ENCODE data around the gene ZNF763.
A peak's percentile ranks its signal among the peaks of the same experiment; 100 is the strongest.
"Not testable (repeated sequence)": the region's sequence is repeated elsewhere in the genome, so short reads cannot be mapped to it uniquely, and the experiment has no call there.

Gene ZNF763

DNA sequence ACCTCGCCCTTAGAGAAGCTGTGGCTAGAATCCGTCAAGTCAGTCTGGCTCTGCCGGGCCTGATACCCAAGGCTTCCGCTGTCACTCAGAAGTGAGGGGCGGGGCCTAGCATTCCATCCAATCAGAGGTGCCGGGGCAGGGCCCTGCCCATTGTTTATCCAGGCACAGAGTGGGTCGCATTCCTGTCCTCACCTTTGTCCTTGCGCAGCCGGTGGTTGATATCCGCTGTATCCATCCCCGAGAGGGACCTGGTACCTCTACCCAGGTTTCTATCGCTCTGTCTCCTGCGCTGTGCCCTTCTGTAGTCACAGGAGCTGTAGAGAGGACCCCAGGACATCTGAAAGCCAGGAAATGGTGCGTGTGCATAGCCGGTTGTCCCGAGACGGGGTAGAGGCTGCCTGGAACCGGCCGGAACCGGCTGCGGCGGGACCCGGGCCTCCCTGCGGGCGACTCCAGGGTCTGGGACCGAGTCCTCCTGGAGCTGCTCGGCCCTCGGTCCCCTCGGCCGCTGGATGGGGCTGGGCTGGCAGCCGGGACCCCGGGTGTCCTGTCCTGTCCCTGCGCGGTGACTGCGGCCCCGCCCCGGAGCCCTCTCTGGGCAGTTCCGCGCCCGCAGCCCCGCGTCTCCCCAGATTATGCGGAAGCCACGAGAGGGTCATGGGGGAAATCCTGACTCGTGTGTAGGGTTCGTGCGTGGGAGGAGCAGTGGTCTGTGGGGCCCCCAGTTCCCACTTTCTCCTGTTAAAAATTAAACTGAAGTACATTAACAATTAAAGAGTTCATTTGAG is at the start of gene ZNF763:
ZNF763 (plus strand) TSS at position 183 of the 788 bp plus-strand sequence; CDS start at position 352, 169 bp downstream.
- peak; percentile 91 for FAIRE-seq

DNA sequence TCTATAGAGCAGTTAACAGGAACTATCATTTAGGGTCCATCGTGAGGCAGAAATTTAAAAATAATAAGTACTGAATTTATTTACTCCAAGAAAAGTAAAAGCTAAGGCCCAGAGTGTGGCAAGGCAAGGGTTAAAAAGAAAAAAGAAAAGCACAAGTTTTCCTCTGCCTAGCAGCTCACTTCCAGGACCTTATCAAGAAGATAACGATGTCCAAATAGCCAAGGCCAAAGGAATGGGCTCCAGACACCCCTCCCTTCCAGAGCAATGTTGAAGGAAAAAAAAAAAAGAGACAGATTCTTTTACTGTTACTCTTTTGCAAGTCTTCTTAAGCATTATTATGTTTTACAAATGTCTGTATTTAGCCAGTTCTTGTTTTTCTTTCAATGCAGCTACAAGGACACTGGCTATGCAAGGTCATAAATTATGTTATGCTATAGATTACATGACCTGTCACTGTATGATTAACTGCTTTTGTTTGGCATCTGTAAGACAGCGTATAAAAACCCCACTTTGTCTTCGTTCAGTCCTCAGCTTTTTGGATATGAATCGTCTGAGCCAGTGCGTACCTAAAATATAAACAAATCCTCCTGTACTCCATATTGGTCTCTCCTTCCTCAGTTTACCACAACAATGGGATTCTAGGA is 42.9 kb upstream of the ZNF763 start:
- FAIRE-seq (no peak), DNase-seq (ENCODE audit: extremely low spot score, insufficient read length, low read depth) (no peak)

More for the DNA sequence above, at the start of gene ZNF763:
- DNase-seq (ENCODE audit: extremely low spot score, insufficient read length, low read depth): no peak

DNA sequence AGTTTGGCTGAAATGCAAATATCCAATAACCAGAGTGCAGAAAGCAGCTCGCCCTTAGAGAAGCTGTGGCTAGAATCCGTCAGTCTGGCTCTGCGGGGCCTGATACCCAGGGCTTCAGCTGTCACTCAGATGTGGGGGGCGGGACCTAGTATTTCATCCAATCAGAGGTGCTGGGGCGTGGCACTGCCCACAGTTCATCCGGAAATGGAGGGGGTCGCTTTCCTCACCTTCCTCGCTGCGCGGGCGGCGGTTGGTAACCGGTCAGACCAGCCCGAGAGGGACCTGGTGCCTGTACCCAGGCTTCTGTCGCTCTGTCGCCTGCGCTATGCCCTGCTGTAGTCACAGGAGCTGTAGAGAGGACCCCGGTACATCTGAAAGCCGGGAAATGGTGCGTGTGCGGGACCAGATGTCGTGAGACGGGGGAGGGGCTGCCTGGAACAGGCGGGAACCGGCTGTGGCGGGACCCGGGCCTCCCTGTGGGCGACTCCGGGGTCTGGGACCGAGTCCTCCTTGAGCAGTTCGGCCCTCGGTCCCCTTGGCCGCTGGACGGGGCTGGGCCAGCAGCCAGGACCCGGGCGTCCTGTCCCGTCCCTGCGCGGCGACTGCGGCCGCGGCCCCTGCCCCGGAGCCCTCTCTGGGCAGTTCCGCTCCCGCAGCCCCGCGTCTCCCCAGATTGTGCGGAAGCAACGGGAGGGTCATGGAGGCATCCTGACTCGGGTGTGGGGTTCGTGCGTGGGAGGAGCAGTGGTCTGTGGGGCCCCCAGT is 39.8 kb upstream of the ZNF763 start, which contains the start of gene ZNF700:
ZNF700 (plus strand) TSS at position 222 of the 765 bp plus-strand sequence; CDS start at position 326, 104 bp downstream.
- FAIRE-seq: peak; percentile 95
- peak; percentile 69 for DNase-seq (ENCODE audit: extremely low spot score, insufficient read length, low read depth)

DNA sequence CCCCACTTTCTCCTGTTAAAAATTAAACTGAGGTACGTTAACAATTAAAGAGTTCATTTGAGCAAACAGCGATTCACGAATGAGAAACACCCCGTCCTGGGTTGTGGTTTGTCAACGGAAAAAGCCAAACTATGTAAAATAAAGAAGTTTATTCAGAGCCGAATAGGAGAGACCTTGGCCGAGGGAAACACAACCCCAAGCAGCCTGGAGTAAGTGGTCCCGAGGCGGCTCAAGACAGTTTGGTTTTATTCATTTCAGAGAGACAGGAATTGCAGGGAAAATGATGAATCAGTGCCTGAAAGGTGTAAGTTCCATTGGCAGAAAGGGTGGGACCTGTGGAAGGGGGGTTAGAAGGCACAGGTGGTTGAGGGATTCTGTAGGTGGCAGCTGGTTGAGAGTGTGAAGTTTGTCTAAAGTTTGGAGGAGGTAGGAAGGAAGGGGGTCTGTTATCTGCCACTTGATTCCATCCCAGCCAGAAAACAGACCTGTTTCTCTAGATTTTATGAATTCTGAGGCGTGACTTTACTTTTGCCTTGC is 39.1 kb upstream of the ZNF763 start:
- FAIRE-seq: peak; percentile 75
- not testable (repeated sequence) for DNase-seq (ENCODE audit: extremely low spot score, insufficient read length, low read depth)

DNA sequence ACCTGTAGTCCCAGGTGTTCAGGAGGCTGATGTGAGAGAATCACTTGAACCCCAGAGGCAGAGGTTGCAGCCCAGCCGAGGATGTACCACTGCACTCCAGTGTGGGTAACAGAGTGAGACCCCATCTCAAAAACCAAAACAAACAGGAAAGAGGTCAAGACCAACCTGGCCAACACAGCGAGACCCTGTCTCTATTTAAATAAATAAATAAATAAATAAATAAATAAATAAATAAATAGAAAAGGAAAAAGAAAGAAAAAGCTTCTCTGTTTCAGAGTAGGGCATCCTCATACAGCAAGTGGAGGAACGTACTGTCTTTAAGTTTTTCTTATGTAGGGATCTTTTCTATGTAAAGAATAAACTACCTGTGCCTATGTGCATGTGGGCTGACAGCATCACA is 37.6 kb upstream of the ZNF763 start:
- FAIRE-seq: no peak

DNA sequence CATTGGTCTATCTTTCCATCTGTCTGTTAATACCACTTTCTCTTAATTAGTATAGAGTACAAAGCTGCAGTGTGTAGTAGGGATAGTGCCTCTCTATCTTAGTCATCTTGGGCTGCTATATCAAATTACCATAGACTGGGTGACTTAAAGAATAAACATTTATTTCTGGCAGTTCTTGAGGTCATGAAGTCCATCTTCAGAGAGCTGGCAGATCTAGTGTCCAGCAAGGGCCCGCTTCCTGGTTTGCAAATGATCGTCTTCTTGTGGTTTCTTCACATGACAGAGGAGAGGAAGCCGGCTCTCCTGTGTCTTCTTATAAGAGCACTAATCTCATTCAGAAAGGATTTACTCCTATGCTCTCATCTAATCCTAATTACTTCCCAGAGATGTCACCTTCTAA is 33.8 kb upstream of the ZNF763 start:
- FAIRE-seq: no peak
- no peak for DNase-seq (ENCODE audit: extremely low spot score, insufficient read length, low read depth)

More for the DNA sequence above, 37.6 kb upstream of the ZNF763 start:
- DNase-seq (ENCODE audit: extremely low spot score, insufficient read length, low read depth): no peak

DNA sequence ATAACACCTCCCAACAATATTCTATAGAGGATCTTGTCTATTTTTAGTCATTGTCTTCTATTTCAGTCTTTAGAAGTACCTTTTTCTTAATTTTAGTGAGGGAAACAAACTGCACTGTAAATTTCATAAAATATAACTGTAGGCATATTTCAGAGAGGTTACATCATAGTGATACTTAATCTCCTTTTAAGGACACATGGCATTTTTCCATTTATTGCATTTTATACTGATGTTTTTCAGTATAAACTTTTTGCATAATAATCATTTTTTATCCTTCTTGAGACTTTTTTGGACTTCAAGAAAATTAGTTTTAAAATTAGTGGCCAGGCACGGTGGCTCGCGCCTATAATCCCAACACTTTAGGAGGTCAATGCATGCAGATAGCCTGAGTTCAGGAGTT is 33.3 kb upstream of the ZNF763 start:
- FAIRE-seq: no peak
- no peak for DNase-seq (ENCODE audit: extremely low spot score, insufficient read length, low read depth)

DNA sequence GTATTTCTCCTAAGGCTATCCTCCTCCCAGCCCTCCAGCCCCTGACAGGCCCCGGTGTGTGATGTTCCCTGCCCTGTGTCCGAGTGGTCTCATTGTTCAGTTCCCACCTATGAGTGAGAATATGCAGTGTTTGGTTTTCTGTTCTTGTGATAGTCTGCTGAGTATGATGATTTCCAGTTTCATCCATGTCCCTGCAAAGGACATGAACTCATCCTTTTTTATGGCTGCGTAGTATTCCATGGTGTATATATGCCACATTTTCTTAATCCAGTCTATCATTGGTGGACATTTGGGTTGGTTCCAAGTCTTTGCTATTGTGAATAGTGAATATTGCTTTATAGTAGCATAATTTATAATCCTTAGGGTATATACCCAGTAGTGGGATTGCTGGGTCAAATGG is 29.0 kb upstream of the ZNF763 start:
- DNase-seq (ENCODE audit: extremely low spot score, insufficient read length, low read depth); FAIRE-seq: not testable (repeated sequence)

DNA sequence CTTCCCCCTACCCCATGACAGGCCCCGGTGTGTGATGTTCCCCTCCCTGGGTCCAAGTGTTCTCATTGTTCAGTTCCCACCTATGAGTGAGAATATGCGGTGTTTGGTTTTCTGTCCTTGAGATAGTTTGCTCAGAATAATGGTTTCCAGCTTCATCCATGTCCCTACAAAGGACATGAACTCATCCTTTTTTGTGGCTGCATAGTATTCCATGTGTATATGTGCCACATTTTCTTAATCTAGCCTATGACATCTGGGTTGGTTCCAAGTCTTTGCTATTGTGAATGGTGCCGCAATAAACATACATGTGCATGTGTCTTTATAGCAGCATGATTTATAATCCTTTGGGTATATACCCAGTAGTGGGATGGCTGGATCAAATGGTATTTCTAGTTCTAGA is 26.5 kb upstream of the ZNF763 start:
- FAIRE-seq: not testable (repeated sequence)

DNA sequence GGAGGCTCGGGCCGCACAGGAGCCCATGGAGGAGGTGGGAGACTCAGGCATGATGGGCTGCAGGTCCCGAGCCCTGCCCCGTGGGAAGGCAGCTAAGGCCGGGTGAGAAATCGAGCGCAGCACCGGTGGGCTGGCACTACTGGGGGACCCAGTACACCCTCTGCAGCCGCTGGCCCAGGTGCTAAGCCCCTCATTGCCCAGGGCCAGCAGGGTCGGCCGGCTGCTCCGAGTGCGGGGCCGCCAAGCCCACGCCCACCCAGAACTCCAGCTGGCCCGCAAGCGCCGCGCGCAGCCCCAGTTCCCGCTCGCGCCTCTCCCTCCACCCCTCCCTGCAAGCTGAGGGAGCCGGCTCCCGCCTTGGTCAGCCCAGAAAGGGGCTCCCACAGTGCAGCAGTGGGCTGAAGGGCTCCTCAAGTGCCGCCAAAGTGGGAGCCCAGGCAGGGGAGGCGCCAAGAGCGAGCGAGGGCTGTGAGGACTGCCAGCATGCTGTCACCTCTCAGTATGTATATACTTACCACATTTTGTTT is 23.4 kb upstream of the ZNF763 start:
- FAIRE-seq; DNase-seq (ENCODE audit: extremely low spot score, insufficient read length, low read depth): not testable (repeated sequence)

More for the DNA sequence above, 26.5 kb upstream of the ZNF763 start:
- DNase-seq (ENCODE audit: extremely low spot score, insufficient read length, low read depth): not testable (repeated sequence)

DNA sequence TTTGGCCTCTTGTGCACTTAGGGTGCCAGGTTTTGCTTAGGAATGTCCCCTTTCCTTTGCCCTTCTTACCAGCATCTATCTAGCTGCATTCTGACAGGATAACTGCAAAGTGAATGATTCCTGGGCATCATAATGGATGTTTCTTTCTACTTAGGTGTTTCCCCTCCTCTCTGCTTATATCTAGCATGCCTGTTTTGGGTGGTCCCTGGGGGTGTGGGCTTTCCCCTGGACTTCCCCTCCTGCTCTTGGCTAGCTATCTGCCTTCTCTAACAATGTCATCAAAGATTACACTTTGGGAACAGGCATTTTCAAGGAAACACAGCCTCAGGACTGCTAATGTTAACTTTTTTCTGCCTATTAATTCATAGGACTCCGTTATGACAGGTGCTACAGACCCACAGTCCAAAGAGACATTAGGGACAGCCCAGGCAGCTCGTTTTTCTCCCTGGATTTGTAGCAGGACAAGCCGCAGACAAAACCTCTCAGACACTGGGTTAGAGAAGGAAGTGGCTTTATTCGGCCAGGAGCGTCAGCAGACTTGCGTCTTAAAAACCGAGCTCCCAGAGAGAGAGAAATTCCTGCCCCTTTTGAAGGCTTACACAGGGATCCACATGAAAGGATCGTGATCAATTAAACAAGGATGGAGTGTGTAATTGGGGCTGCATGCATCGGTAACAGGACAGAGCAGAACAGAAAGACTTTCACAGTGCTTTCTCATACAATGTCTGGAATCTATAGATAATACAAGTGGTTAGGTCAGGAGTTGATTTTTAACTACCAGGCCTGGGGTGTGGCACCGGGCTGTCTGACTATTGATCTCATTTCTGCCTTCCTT is 22.6 kb upstream of the ZNF763 start:
- DNase-seq (ENCODE audit: extremely low spot score, insufficient read length, low read depth) (no peak), FAIRE-seq (no peak)

DNA sequence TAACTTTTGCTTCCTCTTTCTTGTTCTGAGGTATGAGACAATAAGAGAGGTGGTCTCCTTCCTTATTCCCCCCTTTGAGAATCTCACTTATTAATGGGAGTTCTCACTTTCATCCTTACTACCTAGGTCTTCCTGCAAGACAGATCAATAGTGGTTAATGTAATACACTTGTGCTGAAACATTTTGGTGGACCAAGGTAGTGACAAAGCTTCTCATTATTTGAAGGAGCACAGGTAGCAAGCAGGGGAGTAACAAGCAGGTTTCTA is 22.1 kb upstream of the ZNF763 start:
- no peak for FAIRE-seq
- DNase-seq (ENCODE audit: extremely low spot score, insufficient read length, low read depth): no peak

DNA sequence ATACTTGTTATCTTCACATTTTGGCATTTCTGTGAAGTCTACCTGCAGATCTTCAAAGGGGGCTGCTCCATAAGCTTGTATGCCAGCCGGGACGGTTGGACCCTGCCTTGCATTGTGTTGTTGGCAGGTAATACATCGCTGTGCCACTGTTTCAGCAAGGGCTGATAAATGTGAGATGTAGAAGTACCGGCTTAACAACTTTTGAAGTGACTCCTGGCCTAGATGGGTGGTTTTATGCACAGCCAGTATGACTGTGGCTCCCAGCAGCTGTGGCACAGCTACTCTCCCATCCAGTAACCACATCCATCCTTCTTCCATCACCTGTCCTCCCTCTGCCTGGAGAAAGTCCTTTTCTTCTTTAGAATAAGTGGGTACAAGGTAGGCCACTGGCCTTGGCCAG is 20.2 kb upstream of the ZNF763 start:
- FAIRE-seq: no peak

DNA sequence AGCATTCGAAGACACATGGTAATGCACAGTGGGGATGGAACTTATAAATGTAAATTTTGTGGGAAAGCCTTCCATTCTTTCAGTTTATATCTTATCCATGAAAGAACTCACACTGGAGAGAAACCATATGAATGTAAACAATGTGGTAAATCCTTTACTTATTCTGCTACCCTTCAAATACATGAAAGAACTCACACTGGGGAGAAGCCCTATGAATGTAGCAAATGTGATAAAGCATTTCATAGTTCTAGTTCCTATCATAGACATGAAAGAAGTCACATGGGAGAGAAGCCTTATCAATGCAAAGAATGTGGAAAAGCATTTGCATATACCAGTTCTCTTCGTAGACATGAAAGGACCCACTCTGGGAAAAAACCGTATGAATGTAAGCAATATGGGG is 16.2 kb upstream of the ZNF763 start:
- no peak for FAIRE-seq
- no peak for DNase-seq (ENCODE audit: extremely low spot score, insufficient read length, low read depth)

More for the DNA sequence above, 20.2 kb upstream of the ZNF763 start:
- no peak for DNase-seq (ENCODE audit: extremely low spot score, insufficient read length, low read depth)

DNA sequence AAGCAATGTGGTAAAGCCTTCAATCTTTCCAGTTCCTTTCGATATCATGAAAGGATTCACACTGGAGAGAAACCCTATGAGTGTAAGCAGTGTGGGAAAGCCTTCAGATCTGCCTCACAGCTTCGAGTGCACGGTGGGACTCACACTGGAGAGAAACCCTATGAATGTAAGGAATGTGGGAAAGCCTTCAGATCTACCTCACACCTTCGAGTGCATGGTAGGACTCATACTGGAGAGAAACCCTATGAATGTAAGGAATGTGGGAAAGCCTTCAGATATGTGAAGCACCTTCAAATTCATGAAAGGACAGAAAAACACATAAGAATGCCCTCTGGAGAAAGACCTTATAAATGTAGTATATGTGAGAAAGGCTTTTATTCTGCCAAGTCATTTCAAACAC is 15.6 kb upstream of the ZNF763 start:
- DNase-seq (ENCODE audit: extremely low spot score, insufficient read length, low read depth) (no peak), FAIRE-seq (no peak)

DNA sequence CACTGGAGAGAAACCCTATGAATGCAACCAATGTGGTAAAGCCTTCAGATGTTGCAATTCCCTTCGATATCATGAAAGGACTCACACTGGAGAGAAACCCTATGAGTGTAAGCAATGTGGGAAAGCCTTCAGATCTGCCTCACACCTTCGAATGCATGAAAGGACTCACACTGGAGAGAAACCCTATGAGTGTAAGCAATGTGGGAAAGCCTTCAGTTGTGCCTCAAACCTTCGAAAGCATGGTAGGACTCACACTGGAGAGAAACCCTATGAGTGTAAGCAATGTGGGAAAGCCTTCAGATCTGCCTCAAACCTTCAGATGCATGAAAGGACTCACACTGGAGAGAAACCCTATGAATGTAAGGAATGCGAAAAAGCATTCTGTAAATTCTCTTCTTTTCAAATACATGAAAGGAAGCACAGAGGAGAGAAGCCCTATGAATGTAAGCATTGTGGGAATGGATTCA is 15.2 kb upstream of the ZNF763 start:
- FAIRE-seq; DNase-seq (ENCODE audit: extremely low spot score, insufficient read length, low read depth): not testable (repeated sequence)

DNA sequence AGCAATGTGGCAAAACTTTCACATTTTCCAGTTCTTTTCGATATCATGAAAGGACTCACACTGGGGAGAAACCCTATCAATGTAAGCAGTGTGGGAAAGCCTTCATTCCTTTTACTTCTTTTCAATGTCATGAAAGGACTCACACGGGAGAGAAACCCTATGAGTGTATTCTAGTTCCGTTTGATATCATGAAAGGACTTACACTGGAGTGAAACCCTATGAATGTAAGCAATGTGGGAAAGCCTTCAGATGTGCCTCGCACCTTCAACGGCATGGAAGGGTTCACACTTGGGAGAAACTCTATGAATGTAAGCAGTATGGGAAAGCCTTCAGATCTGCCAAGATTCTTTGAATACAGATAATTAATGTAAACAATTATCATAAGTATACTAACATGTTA is 14.5 kb upstream of the ZNF763 start:
- FAIRE-seq (no peak), DNase-seq (ENCODE audit: extremely low spot score, insufficient read length, low read depth) (no peak)

DNA sequence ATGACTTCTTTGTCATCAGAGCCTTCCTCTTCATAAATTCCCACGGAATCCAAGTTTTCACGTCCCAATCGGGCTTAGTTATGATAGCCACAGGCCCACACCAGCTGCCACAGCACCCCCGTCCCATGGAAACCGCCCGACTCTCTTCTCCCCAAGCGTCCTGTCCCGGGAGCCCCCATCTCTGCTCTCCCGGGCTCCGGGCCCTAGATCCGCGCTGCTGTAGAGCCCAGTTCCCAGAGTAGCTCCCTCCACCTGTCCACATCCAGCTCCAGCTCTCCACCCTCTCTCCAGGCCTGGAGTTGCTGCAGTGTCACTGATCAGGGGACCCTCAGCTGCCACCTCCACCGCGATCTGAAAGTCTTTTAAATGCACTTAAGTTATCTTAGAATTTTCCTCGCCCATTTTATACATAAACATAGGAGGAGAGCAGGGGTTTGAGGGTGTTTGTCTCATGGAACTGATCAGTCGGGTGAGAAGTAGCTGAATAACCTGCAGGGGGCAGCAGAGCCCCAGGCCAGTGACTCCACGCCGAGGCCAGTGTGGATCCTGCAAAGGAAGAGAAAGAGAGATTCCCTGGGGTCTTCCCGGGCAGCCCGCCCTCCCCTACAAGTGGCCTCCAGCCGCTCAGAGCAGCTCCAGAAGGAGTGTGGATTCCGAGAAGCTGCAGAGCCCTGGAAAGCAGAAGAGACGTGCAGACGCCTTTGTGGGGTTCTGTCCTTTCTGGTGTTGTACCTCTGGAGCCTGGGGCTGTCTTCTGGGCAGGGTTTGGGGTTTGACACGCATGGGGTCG is 1.1 kb upstream of the ZNF763 start:
- no peak for FAIRE-seq
- no peak for DNase-seq (ENCODE audit: extremely low spot score, insufficient read length, low read depth)

DNA sequence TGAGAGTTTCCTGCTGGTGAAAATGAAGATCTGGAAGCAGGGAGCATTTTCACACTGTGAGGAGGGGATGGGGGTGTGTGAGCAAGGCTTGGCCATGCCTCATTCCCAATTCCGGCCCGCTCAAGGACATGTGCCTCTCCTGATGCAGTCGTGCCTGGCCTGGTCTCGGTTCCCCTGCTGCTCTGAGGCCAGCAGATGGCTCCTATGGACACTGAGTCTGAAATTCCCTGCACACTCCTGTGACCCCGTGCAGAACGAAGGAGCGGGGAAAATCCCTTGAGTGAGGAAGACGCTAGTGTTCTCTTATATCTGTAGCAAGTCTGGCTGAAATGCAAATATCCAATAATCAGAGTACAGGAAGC is 363 bp upstream of the ZNF763 start:
- no peak for DNase-seq (ENCODE audit: extremely low spot score, insufficient read length, low read depth)
- FAIRE-seq: no peak
